Parathyroid adenoma (tissue), 2 donors: ENCODE results near the gene ARAP2.

ENCODE experiments used
- H2AFZ ChIP-seq: fragments of 300-600 bp; sonication (generic); one replicate; pipeline ENCODE4 v1.7.0; 2017; ENCODE audit warnings: antibody characterized with exemption, mild to moderate bottlenecking
- H3K27ac ChIP-seq: fragments of 300-600 bp; sonication (generic); one replicate; pipeline ENCODE4 v1.7.0; 2017
- H3K27me3 ChIP-seq: fragments of 300-600 bp; sonication (generic); one replicate; pipeline ENCODE4 v1.7.0; 2017; ENCODE audit warnings: low read length; ENCODE audit not compliant: control insufficient read depth, insufficient read depth
- H3K36me3 ChIP-seq: fragments of 300-600 bp; sonication (generic); one replicate; pipeline ENCODE4 v1.7.0; 2017; ENCODE audit warnings: low read length; ENCODE audit not compliant: control insufficient read depth, insufficient read depth
- H3K4me1 ChIP-seq: fragments of 300-600 bp; sonication (generic); one replicate; pipeline ENCODE4 v1.7.0; 2017; ENCODE audit warnings: control low read depth
- H3K4me2 ChIP-seq: fragments of 300-600 bp; sonication (generic); one replicate; pipeline ENCODE4 v1.7.0; 2017; ENCODE audit warnings: low read length
- H3K4me3 ChIP-seq: fragments of 300-600 bp; sonication (generic); one replicate; pipeline ENCODE4 v1.7.0; 2017; ENCODE audit warnings: low read depth, low read length
- H3K79me2 ChIP-seq: fragments of 300-600 bp; sonication (generic); one replicate; pipeline ENCODE4 v1.7.0; 2017; ENCODE audit warnings: control low read depth
- H3K9ac ChIP-seq: fragments of 300-600 bp; sonication (generic); one replicate; pipeline ENCODE4 v1.7.0; 2017; ENCODE audit warnings: mild to moderate bottlenecking
- H3K9me3 ChIP-seq: fragments of 300-600 bp; sonication (generic); one replicate; pipeline ENCODE4 v1.7.0; 2017; ENCODE audit warnings: low read length; ENCODE audit not compliant: control insufficient read depth
- TF ChIP-seq, protein P1 (sequence below): fragments of 300-600 bp; sonication (generic); IDR thresholded peaks from one replicate; pipeline ENCODE4 v1.7.0; 2017; ENCODE audit warnings: antibody characterized with exemption, mild to moderate bottlenecking
- donor health status: primary hyperparathyroidism.

Gene ARAP2

DNA sequence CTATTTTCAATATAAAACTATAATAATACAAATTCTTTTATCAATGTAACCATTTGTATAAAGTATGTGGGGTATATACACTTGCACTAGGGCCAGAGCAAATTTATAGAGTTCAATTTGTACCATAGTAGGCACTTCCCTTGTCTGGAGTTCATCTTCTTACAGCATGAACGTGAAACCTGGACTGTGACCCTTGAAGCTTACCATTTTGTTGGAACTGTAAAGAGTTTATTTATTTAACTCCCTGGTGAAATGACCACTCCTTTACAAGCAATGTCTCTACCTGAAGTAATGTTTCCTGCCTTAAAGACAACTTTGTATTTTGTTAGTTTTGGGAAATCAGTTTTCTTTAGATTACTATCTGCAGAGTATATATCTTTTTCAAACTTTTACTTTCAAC is 188.2 kb downstream of the ARAP2 start:
- Histone ChIP-seq H3K4me2 (no peak overlapping the region), H3K9ac (no peak overlapping the region), H3K4me3 (no peak overlapping the region), H3K36me3 (no peaks in the 10 kb centered on the region), H2AFZ (no peak overlapping the region), H3K27me3 (no peaks in the 10 kb centered on the region), H3K27ac (no peak overlapping the region), H3K9me3 (no peaks in the 10 kb centered on the region), H3K79me2 (no peaks in the 10 kb centered on the region), H3K4me1 (no peaks in the 10 kb centered on the region)
- TF ChIP-seq, protein P1, sequence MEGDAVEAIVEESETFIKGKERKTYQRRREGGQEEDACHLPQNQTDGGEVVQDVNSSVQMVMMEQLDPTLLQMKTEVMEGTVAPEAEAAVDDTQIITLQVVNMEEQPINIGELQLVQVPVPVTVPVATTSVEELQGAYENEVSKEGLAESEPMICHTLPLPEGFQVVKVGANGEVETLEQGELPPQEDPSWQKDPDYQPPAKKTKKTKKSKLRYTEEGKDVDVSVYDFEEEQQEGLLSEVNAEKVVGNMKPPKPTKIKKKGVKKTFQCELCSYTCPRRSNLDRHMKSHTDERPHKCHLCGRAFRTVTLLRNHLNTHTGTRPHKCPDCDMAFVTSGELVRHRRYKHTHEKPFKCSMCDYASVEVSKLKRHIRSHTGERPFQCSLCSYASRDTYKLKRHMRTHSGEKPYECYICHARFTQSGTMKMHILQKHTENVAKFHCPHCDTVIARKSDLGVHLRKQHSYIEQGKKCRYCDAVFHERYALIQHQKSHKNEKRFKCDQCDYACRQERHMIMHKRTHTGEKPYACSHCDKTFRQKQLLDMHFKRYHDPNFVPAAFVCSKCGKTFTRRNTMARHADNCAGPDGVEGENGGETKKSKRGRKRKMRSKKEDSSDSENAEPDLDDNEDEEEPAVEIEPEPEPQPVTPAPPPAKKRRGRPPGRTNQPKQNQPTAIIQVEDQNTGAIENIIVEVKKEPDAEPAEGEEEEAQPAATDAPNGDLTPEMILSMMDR: no peak

DNA sequence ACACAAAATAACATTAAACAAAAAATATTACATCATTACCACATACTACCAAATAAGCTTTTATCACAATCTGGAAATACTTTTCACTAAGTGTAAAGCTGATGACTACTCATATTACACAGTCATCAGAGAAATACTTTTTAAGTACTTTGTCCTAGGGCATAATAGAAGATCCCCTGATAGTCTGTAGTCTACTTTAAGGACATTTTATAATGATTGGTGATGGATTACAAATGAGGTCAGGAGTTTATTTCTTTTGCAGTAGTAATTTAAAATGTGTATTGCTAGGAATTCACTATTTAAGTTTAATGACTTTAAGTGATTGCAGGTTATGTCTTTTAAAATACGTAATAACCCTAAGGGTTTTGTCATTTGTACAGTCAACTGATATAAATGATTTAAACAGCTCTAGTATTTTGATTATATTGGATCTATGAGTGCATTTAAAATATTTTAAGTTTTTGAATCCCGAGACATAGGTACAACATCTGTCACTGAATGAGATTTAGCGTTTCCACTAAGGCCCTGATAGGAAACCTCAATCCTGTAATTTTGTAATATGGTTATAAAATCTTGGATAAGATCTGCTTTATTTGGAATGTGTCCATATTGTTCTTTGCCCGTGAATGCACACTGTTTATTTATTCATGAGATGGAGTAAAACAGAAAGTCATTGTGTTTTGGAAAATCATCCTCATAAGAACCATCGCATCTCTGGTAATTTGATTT is 189.5 kb downstream of the ARAP2 start:
- no peak overlapping the region for H3K4me3 ChIP-seq
- H3K4me1 ChIP-seq: no peaks in the 10 kb centered on the region
- H3K27me3 ChIP-seq: no peaks in the 10 kb centered on the region
- H3K79me2 ChIP-seq: no peaks in the 10 kb centered on the region
- no peak overlapping the region for H3K9ac ChIP-seq
- TF ChIP-seq, protein P1: no peak
- no peak overlapping the region for H3K4me2 ChIP-seq
- no peaks in the 10 kb centered on the region for H3K9me3 ChIP-seq
- H2AFZ ChIP-seq: no peak overlapping the region
- H3K27ac ChIP-seq: no peak overlapping the region
- H3K36me3 ChIP-seq: no peaks in the 10 kb centered on the region

DNA sequence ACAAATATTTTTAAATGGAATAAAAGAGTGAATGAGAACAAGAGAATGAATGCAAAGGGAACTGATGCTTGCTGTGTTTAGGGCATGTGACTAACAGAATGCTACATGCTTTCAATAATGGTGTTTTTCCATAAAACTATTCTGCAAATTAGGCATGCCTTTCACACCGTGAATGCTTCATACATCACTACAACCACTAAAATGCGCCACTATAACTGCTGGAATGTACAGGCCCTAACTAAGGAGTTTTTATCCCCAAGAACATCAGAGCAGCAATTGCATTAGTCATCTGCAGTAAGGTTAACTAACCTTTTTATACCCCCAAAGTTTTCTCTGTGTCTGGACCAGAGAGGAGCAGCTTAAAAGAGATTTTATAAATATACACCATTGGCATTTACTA is 190.4 kb downstream of the ARAP2 start:
- no peak overlapping the region for H3K4me2 ChIP-seq
- H3K4me1 ChIP-seq: no peaks in the 10 kb centered on the region
- H3K9ac ChIP-seq: no peak overlapping the region
- no peak overlapping the region for H3K27ac ChIP-seq
- no peaks in the 10 kb centered on the region for H3K79me2 ChIP-seq
- TF ChIP-seq, protein P1: no peak
- H3K4me3 ChIP-seq: no peak overlapping the region
- H2AFZ ChIP-seq: no peak overlapping the region
- no peaks in the 10 kb centered on the region for H3K9me3 ChIP-seq
- no peaks in the 10 kb centered on the region for H3K27me3 ChIP-seq
- H3K36me3 ChIP-seq: no peaks in the 10 kb centered on the region

DNA sequence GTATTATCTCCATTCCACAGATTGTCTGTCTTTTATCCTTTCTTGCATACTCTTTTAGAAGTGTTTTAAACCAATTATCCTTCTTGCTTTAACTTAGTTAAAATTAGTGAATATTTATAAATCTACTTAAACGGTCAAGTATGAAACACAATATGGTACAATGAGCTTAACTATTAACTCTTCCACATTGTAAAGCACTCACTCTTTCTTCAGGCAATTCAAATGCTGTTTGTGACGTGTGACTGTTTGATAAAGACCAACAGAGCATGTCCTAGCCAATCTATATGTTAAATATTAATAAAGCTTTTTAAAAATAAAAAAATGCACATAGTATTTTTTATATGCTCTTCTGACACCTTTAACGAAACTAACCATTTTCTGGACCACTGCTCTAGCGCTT is 192.7 kb downstream of the ARAP2 start:
- no peaks in the 10 kb centered on the region for H3K4me1 ChIP-seq
- H3K27me3 ChIP-seq: no peaks in the 10 kb centered on the region
- no peak overlapping the region for H2AFZ ChIP-seq
- TF ChIP-seq, protein P1: no peak
- H3K9ac ChIP-seq: no peak overlapping the region
- H3K9me3 ChIP-seq: no peaks in the 10 kb centered on the region
- no peak overlapping the region for H3K4me3 ChIP-seq
- no peaks in the 10 kb centered on the region for H3K36me3 ChIP-seq
- no peaks in the 10 kb centered on the region for H3K79me2 ChIP-seq
- no peak overlapping the region for H3K27ac ChIP-seq
- no peak overlapping the region for H3K4me2 ChIP-seq

DNA sequence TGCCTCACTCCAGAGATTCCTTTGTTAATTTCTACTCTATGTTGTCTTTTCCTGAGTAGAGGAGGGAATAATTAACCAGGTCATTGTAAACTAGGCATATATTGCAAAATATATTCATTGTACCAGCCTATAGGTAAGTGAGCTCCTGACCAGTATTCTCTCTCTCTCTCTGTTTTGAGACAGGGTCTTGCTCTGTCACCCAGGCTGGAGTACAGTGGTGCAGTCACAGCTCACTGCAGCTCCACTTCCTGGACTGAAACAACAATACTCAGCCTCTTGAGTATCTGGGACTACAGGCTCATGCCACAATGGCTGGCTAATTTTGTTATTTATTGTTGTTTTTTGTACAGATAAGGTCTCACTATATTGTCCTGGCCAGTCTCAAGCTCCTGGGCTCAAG is 198.3 kb downstream of the ARAP2 start:
- no peak overlapping the region for H3K9ac ChIP-seq
- no peaks in the 10 kb centered on the region for H3K79me2 ChIP-seq
- no peaks in the 10 kb centered on the region for H3K9me3 ChIP-seq
- no peaks in the 10 kb centered on the region for H3K27me3 ChIP-seq
- no peak overlapping the region for H2AFZ ChIP-seq
- no peak overlapping the region for H3K27ac ChIP-seq
- TF ChIP-seq, protein P1: no peak
- H3K4me1 ChIP-seq: no peaks in the 10 kb centered on the region
- H3K4me2 ChIP-seq: no peak overlapping the region
- H3K36me3 ChIP-seq: no peaks in the 10 kb centered on the region
- H3K4me3 ChIP-seq: no peak overlapping the region
